ENCODE measurements around the gene SAMD4B.

SAMD4B gene

DNA sequence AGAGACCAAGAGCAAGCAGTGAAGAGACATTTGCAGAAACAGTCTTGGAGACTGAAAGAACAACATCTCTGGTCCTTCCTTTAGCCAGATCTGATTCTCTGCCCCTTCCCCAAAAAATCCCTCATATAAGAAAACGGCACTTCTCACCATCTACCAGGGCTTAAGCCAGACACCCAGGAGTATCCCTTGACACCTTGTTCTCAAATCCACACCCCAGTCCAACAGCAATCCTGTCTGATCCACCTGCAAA lies 68.5 kb downstream of the SAMD4B start:
- DNase-seq = no peak

DNA sequence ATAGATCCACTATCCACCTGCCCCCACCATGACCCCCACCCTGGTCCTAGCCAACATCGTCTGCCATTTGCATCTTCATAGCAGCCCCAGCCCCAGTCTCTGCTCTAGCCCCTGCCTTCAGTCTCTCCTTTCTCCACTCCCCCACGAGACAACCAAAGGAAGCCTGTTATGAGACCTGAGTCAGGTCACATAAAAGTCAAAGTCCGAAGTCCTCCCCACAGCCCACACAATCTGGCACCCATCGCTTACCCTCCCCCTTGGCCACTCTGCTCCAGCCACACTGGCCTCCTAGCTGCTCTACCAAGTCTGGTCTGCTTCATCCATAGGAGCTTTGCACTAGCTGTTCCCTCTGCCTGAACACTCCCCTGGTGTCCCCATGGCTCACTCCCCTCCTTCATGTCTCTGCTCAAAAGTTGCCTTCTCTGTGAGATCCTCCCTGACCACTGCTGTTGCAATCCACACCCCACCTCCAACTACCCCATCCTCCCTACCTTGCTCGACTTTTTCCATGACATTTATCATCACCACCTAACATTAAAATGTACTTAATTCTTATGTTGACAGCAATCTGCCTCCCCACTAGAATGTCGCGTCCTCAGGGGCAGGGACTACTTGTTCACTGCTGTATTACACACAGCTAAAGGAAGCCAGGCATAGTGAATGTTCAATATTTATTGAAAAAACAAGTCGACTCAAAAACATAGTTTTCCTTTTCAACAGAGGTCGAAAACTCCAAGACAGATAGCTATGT lies 69.0 kb downstream of the SAMD4B start:
- no peak for DNase-seq

DNA sequence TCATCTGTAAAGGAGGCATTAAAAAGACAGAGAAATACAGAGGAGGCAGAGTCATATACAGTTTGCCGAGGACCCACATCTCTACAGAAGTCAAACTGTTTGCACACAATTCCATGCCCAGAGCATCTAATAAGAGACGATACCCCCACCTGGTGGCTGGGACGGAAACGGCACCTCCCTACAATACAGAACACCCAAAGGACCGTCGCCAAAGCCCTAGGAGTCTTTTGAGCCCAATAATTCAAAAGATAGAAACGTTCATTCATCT lies 69.5 kb downstream of the SAMD4B start:
- peak; percentile 80 for DNase-seq

DNA sequence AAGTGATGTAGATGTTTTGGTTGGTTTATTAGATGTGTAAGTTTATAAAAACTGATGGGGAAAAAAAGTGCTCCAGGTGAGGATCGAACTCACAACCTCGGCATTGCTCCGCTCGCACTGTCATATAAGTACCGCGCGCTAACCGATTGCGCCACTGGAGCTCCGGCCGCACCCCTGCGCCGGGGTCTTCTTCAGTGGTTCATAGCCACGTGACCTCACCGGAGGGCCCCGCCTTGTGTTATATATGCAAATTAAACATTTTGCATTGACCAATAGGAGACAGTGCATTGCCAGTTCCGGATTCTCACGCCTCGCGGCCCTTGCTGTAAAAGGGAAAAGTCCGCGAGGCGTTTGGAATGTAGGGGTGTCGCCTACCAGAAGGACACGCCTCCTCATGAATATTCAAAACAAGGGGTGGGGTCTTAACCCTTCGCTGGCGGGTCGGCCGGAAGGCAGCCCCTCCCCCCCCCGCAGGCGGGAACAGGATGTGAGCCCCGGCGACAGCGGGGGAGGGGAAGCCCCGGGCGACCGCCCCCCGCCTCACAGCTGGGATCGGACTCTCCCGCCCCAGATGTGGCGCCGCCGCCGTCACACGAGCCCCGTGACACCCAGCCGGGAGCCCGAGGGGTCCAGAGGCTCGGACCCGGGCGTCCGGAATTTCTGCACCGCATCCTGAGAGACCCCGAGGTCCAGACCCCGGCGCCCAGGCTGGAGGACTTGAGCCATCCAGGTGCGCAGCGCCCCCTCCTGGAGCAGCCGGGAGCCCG lies 70.1 kb downstream of the SAMD4B start, which contains the start of gene PLEKHG2:
Gene PLEKHG2 (plus strand): TSS at position 570 of the 767 bp plus-strand sequence. CDS start 1,418 bp downstream, outside the sequence.
- DNase-seq = peak; percentile 97

DNA sequence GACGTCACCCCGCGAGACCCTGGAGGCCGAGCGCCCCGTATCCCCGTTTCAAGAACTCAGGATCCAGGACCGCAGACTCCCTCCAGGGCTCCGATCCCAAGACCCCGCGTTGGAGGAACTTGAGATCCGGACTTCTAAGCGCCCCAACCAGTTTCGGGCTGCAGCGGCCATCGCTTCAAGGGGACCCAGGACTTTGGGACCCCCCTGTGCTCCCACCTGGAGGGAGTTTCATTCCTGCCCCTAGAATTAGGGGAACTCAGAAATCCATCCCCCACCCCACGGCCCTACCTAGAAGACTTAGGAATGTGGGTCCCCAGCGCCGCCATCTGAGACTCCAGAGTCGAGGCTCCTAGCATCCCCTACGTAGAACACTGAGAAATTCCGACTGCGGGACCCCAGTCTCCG lies 70.6 kb downstream of the SAMD4B start:
- DNase-seq = no peak

DNA sequence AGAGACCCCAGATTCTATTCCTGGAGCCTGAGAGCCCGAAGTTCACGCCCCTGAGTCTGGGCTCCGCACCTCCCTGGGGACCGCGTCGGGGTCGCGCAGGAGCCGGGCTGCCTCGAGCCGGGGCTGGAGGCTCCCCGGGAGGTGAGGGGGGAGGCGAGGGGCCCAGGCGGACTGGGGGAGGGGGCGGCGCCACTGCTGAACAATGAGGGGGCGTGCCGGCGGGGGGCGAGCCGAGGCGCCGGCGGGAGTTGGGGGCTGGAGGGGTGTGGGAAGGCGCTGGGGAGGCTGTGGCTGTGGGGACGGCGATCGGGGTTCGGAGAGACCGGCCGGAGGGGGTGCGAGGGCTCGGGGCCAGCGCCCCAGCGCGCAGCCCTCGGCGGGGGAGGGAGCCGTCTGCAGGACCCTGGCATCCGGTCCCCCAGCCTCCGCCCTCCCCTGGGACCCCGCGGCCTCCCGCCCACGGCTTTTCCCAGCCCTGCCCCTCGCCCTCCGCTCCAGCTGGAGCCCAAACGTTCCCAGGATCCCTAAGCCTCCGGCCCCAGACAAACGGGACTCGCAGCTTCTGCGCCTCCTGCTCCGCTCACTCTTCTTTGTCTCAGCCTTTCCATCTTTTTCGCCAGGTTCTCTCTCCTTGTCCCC lies 71.2 kb downstream of the SAMD4B start:
- DNase-seq = no peak

DNA sequence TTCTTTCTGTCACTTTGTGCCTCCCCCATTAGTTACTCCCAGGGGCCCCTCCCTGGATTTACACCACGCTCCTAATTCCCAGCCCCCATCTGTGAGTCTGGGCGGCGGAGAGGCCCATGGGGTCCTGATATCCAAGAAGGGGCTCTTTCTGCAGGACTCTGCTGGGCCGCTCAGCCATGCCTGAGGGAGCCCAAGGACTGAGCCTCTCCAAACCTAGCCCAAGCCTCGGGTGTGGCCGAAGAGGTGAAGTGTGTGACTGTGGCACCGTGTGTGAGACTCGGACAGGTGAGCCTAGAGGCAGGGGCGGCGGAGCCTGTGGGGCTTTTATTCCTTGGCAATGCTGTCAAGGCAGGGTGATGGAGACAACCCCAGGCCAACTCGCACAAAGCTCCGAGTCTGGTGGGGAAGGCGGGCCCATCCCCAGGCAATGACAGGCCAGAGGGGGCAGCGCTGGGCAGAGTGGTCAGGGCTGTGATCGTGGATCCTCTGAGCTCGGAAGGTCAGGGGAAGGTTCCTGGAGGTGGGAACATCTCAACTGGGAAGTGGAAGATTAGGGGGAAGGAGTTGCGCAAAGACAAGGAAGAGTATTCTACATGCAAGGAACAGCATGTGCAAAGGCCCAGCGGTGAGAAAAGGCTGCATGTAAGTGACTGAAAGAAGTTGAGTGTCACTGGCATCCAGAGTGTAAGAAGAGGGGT lies 71.8 kb downstream of the SAMD4B start:
- no peak for DNase-seq

DNA sequence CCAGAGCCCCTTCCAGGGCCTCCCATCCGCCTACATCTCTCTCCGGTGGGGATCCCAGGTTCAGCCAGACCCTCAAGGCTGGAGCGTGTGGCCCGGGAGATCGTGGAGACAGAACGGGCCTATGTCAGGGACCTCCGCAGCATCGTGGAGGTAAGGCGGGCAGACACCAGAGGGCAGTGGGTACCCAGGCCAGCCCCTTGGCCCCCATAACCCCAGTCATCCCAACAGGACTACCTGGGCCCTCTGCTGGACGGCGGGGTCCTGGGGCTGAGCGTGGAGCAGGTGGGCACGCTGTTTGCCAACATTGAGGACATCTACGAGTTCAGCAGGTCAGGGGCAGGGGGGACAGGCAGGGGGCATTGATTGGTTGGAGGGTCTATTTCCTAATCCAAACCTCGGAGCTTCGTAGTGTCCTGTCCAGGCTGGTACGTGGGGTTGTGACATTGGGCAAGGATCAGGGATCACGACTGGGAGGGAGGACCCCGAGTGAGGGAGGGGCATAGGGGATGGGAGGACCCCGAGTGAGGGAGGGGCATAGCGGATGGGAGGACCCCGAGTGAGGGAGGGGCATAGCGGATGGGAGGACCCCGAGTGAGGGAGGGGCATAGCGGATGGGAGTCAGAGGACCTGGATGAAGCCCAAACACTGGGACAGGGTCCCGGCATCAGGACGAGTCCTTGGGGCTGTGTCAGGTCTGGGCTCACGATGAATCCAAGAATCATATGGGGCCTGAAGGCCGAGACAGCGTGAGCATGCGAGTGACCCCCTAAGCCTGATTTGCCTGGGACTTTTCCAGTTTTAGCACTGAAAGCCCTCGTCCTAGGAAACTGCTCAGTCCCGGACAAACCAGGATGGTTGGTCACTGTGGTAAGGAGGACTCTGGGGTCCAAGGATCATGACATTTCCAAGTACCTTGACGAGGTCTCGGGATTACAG lies 73.2 kb downstream of the SAMD4B start:
- DNase-seq = no peak

DNA sequence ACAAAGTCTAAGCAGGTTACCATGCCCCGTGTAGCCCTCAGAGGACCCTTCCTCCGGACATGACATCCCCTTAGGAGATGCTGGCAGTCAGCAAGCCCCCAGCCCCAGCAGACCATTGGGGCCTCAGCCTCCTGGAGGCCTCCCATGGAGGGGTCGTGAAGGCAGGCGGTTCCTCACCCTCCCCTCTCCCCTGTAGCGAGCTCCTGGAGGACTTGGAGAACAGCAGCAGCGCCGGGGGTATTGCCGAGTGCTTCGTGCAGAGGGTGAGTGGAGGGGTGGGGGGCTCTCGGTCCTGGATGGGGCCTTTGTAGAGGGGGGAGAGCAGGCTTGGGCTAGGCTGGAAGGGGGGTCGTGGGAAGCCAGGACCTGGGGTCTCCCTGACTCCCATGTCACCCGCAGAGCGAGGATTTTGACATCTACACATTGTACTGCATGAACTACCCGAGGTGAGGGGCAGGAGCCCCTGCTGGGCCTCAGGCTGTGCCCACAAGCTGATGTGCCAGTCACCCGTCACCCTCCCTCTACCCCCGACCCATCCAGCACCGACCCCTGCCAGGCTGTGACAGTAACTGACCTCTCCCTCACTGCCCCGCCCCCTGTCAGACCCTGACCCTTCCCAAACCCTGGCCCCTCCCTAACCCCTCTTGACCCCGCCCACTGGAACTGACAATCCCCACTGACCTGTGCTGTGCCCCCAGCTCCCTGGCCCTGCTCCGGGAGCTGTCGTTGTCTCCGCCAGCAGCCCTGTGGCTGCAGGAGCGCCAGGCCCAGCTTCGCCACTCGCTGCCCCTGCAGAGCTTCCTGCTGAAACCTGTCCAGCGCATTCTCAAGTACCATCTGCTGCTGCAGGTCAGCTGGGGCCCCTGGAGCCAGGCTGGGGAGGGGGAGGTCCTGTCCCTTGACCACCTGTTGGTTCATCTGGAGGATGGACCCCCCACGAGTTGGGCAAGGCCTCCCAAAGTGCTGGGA lies 74.2 kb downstream of the SAMD4B start:
- DNase-seq = no peak

DNA sequence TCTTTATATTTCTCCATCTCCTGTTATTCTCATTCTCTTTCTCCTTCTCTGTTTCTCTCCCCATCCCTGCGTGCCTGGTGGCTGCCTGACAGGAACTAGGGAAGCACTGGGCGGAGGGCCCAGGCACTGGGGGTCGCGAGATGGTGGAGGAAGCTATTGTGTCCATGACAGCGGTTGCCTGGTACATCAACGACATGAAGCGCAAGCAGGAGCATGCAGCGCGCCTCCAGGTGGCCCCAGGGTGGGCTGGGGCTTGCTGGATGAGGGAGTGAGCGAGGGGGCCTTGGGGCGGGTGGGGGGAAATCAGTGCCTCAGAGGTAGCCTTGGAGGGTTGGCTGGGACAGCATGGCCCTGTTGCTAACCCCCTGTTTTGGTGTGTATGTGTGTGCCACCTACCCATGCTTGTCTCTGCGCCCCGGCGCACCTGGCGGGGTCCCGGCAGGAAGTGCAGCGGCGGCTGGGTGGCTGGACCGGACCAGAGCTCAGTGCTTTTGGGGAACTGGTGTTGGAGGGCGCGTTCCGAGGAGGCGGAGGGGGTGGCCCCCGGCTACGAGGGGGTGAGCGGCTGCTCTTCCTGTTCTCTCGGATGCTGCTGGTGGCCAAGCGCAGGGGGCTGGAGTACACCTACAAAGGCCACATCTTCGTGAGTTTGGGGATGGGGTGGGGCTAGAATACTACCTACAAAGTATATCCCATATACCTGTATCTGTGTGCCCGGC lies 75.4 kb downstream of the SAMD4B start:
- DNase-seq = no peak

DNA sequence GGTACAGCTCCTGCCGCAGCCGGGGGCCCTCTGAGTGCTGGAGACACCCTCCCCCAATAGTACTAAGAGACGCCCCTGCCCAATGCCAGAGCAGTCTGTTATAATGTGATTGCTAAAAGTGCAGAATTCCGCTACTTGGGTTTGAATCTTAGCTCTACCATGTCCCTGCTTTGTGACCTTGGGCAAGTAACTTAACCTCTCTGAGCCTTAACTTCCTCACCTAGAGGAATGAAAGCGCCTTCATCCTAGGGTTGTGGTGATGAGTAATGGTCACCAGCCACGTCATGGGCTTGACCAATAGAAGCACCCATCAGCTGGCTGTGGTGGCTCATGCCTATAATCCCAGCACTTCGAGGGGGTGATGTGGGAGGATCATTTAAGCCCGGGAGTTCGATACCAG lies 76.8 kb downstream of the SAMD4B start:
- DNase-seq = no peak

DNA sequence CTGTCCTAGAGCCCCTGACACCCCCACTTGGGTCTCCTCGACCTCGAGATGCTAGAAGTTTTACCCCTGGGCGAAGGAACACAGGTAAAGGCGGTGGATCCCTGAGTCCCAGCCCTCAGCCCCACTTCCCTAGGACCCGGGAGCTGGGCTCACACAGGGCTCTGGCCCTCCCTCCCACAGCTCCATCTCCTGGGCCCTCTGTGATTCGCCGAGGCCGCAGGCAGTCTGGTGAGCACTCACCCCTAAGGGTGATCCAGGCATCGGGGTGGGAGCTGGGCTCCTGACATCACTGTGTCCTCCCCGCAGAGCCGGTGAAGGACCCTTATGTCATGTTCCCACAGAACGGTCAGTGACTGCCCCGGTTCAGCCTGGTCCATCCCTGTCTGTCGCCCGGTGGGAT lies 78.5 kb downstream of the SAMD4B start:
- DNase-seq = no peak

DNA sequence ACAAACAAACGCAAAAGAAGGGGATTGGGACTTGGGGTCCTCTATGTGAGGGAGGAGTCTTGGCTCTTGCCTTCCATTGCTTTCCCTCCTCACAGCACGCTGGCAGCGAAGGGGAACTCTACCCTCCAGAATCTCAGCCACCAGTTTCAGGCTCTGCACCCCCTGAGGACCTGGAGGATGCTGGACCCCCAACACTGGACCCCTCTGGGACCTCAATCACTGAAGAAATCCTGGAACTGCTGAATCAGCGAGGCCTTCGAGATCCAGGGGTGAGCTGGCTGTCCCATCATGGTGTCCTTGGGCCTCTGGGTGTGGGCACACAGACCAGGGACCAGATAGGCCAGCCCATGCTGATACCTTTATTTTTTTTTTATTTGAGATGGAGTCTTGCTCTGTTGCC lies 79.8 kb downstream of the SAMD4B start:
- no peak for DNase-seq

DNA sequence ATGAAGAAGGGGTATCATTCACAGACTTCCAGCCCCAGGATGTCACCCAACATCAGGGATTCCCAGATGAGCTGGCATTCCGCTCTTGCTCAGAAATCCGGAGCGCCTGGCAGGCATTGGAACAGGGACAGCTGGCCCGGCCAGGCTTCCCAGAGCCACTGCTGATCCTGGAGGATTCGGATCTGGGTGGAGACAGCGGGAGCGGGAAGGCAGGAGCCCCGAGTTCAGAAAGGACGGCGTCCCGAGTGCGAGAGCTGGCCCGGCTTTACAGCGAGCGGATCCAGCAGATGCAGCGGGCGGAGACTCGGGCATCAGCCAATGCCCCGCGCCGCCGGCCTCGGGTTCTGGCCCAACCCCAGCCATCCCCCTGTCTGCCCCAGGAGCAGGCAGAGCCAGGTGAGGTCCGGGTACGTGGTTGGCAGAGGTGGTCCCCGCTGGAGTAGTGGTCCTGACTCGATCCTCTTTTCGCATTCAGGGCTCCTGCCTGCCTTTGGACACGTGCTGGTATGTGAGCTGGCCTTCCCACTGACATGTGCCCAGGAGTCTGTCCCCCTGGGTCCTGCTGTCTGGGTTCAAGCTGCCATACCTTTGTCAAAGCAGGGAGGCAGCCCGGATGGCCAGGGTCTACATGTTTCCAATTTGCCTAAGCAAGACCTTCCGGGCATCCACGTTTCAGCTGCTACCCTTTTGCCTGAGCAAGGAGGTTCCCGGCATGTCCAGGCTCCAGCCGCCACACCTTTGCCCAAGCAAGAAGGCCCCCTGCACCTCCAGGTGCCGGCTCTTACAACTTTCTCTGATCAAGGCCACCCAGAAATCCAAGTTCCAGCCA lies 81.3 kb downstream of the SAMD4B start:
- DNase-seq = no peak

DNA sequence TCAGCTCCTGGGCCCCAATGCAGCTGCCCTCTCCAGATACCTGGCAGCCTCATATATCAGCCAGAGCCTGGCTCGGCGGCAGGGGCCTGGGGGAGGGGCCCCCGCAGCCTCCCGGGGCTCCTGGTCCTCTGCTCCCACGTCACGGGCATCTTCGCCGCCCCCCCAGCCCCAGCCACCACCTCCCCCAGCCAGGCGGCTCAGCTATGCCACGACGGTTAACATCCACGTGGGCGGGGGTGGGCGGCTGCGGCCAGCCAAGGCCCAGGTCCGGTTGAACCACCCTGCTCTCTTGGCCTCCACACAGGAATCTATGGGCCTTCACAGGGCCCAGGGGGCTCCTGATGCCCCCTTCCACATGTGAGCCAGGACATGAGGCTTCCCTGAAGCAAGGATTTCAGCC lies 82.7 kb downstream of the SAMD4B start:
- DNase-seq = no peak

DNA sequence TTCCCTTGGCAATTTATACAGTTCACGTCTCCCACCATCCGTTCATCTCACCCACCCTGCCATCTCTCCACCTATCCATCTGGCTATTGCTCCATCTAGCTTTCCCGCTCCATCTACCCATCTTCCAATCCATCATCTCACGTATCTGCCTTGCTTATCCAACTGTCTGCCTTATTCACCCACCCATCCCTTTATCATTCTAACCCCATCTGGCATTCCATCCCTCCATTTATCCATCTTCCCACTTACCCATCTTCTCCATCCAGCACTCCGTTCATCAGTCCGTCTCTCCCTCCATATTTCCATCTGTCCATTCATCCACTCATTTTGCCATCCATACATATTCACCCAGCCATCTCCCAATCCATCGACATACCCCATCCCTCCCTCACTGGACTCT lies 83.5 kb downstream of the SAMD4B start:
- no peak for DNase-seq

DNA sequence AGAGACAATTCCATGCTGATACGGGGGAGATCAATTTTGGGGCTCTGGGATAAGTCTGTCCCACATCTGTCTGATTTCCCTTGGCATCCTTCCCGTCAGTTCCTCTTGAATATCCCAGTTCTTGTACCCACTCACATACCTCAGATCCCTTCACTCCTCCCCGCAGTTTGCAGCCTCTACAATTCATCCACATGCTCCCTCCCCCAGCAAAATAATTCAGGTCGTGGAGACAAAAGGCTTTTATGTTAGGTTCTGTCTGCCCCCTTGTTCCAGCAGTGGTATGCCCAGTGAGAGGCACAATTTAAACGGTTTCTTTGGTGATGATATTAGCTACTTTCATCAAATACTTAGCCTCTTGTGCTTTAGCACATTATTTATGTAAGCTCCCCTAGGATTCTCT lies 83.9 kb downstream of the SAMD4B start:
- DNase-seq = no peak

DNA sequence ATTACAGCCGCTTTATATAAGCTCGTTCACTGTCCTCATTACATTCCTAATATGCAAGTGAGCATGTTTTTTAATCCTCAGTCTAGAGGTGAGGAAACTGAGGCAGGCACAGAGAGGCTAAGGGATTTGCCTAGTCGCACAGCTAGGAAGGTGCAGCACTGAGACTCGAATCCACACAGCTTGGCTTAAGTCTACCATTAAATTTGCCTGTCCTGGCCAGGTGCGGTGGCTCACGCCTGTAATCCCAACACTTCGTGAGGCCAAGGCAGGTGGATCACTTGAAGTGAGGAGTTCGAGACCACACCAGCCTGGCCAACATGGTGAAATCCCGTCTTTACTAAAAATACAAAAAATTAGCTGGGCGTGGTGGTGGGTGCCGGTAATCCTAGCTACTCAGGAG lies 85.5 kb downstream of the SAMD4B start:
- no peak for DNase-seq

DNA sequence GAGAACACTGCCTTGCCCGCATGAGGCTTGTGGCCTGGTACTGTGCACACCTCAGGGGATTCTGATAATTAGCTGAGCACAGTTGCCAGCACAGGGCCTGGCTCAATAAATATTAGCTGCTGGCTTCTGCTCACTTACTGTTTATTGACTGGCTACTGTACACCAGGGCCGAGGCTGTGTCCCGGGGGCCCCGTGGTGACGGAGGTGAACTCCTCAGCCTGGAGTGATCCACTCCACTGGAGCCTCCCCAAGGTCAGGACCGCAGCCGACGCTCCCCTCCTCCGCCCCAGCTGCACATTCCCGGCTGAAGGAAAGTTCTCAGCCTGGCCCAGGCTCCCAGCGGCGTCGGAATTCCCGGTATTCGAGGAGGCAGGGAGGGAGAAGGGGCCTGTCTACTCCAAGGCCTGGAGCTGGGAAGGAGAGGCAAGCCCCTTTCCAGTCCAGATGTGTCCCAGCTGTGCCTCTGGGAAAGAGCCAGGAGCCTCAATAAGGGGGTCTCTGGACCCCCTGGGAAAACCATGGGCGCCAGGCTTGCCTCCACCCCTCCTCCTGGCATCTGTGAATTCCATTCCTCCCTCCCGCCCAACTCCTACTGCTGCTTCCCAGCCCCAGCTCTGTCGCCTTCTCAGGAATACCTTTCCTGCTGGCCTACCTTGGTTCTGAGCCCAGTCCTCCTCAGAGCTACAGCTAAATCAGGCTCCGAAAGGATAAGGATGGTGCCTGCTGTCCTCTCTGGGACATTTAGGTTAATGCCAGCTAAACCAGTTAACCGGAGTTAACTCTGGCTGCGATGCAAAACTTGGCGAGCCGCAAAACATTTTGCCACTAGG lies 86.3 kb downstream of the SAMD4B start:
- no peak for DNase-seq

Measured in NK-92 treated with Interleukin-12 subunit alpha and Interleukin-12 subunit beta, amount 100 ng/mL, for 24 hours (cell line).